Smooth muscle cell (in vitro differentiated cells): ENCODE data around the gene RYR1. TPM values are rescaled to one million over a fixed set of nuclear protein-coding genes. Genes with fewer than 3 reads are reported as not detected.
"Not testable (repeated sequence)": the region's sequence is repeated elsewhere in the genome, so short reads cannot be mapped to it uniquely, and the experiment has no call there.

ENCODE experiments used
- DNase-seq: peaks from one replicate; lab custom pipeline; 2025; ENCODE audit not compliant: unreplicated experiment; lab: John Stamatoyannopoulos, UW
- H2AFZ ChIP-seq: fragments of 200-600 bp; sonication (generic); 2 replicates; pipeline ENCODE4 v1.6.0; 2016; ENCODE audit warnings: antibody characterized with exemption, low read depth, mild to moderate bottlenecking
- H3F3A ChIP-seq: fragments of 200-600 bp; sonication (generic); 2 replicates; pipeline ENCODE4 v1.6.0; 2017; ENCODE audit warnings: antibody characterized with exemption, low read depth
- H3K27ac ChIP-seq: fragments of 200-600 bp; sonication (generic); 2 replicates; pipeline ENCODE4 v1.5.1; 2016; ENCODE audit warnings: low read depth, mild to moderate bottlenecking
- H3K27me3 ChIP-seq: fragments of 200-600 bp; sonication (generic); 2 replicates; pipeline ENCODE4 v1.6.1; 2016; ENCODE audit warnings: low read depth, mild to moderate bottlenecking
- H3K36me3 ChIP-seq: fragments of 200-600 bp; sonication (generic); 2 replicates; pipeline ENCODE4 v1.5.1; 2016; ENCODE audit warnings: low read depth
- H3K4me1 ChIP-seq: fragments of 200-600 bp; sonication (generic); 2 replicates; pipeline ENCODE4 v1.5.1; 2016; ENCODE audit warnings: low read depth
- H3K4me2 ChIP-seq: fragments of 200-600 bp; sonication (generic); 2 replicates; pipeline ENCODE4 v1.6.0; 2016; ENCODE audit warnings: mild to moderate bottlenecking
- H3K4me3 ChIP-seq: fragments of 200-600 bp; sonication (generic); 2 replicates; pipeline ENCODE4 v1.5.1; 2016; ENCODE audit warnings: mild to moderate bottlenecking
- H3K79me2 ChIP-seq: fragments of 200-600 bp; sonication (generic); 2 replicates; pipeline ENCODE4 v1.6.0; 2016; ENCODE audit warnings: low read depth, mild to moderate bottlenecking
- H3K9ac ChIP-seq: fragments of 200-600 bp; sonication (generic); 2 replicates; pipeline ENCODE4 v1.6.0; 2016; ENCODE audit warnings: low read depth
- H3K9me3 ChIP-seq: fragments of 200-600 bp; sonication (generic); replicated peaks from 2 replicates; pipeline ENCODE4 v1.5.1; 2016; ENCODE audit warnings: low read depth
- H4K20me1 ChIP-seq: fragments of 200-600 bp; sonication (generic); 2 replicates; pipeline ENCODE4 v1.6.0; 2016; ENCODE audit warnings: low read depth
- CTCF ChIP-seq: fragments of 200-600 bp; sonication (generic); IDR thresholded peaks from 2 replicates; pipeline ENCODE4 v1.5.1; 2017; ENCODE audit warnings: borderline replicate concordance, mild to moderate bottlenecking, antibody characterized with exemption; ENCODE audit not compliant: insufficient read depth, poor library complexity, severe bottlenecking
- WGBS: methylation state at CpG from one replicate; pipeline ENCODE4 v1.1.7; 2016; ENCODE audit warnings: low lambda C conversion rate; 5-methylcytosine and 5-hydroxymethylcytosine counted together
- polyA plus RNA-seq: library from polyadenylated mRNA; unstranded; fragments of >200 nt; fragmentation: Nextera tagmentation; extraction: Ambion mirVana; gene quantifications from 2 replicates; pipeline ENCODE4 v1.2.1, GENCODE V29; 2016
- total RNA-seq: library from RNA; depleted of rRNA; stranded (reverse); fragments of >200 nt; gene quantifications from 2 replicates; pipeline ENCODE4 v1.2.3, GENCODE V29; 2014

The RYR1 gene
- total and polyA plus RNA-seq, 2 experiments from 2014 or later, result 0.31 to 0.95 TPM

DNA sequence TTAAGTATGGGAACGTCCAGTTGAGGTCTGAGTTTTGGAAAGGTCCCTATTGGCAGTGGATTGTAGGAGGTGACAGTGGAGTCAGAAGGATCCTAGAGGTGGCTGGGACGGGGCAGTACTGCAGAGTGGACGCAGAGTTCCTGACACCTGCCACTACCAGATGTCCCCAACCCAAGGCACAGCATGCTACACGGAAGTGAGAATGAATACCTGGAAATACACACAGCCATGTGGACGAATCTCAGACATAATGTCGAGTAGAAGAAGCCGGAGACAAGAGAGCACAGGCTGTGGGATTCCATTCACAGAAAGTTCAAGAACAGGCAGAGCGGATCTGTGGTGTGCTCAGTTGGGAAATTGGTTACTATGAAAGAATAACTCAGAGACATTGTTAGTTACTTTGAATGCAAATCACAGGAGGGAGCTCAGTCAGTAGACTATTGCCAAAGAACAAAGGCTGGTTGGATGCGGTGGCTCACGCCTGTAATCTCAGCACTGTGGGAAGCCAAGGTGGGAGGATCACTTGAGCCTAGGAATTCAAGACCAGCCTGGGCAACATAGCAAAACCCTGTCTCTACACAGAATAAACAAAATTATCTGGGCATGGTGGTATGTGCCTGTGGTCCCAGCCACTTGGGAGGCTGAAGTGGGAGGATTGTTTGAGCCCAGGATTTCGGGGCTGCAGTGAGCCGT, 37.4 kb downstream of the RYR1 start:
- H3F3A ChIP-seq, result no peaks in the 10 kb centered on the region
- H3K4me2 ChIP-seq, result no peak overlapping the region
- no peak overlapping the region for H2AFZ ChIP-seq
- H3K9ac ChIP-seq, result no peak overlapping the region
- H3K4me3 ChIP-seq, result no peak overlapping the region
- no peak for TF ChIP-seq CTCF
- no peaks in the 10 kb centered on the region for H3K9me3 ChIP-seq
- H3K4me1 ChIP-seq, result no peaks in the 10 kb centered on the region
- no peak overlapping the region for H3K27ac ChIP-seq
- 83% methylated on average over 12 of the region's 12 CpGs for WGBS
- H3K36me3 ChIP-seq, result no peaks in the 10 kb centered on the region
- no peak for DNase-seq
- H3K27me3 ChIP-seq, result no peaks in the 10 kb centered on the region
- no peaks in the 10 kb centered on the region for H4K20me1 ChIP-seq
- no peaks in the 10 kb centered on the region for H3K79me2 ChIP-seq

DNA sequence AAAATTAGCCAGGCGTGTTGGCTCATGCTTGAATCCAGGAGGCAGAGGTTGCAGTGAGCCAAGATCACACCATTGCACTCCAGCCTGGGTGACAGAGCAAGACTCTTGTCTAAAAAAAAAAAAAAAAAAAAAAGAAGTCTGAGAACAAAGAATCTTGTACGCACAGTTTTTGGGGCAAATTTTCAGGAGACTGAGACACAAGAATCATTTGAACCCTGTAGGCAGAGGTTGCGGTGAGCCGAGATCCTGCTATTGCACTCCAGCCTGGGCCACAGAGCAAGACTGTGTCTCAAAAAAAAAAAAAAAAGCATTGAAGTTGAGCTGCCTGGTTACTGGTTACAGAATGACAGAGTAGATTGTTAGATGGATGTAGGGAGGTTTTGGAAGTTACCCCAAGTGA, 39.2 kb downstream of the RYR1 start:
- H4K20me1 ChIP-seq, DNase-seq, H3K79me2 ChIP-seq, H3K27me3 ChIP-seq, H3K36me3 ChIP-seq, H2AFZ ChIP-seq, H3K4me2 ChIP-seq, H3K4me1 ChIP-seq, H3F3A ChIP-seq, H3K27ac ChIP-seq, H3K4me3 ChIP-seq, H3K9me3 ChIP-seq, H3K9ac ChIP-seq: not testable (repeated sequence)
- WGBS, result 90% methylated on average over 4 of the region's 4 CpGs

GRCh38 chr19:38473201-38473600, 39.7 kb downstream of the RYR1 start:
- Histone ChIP-seq H3K9me3 (no peaks in the 10 kb centered on the region), H3K4me3 (no peak overlapping the region), H3K4me1 (no peaks in the 10 kb centered on the region), H3K4me2 (no peak overlapping the region), H2AFZ (no peak overlapping the region), H4K20me1 (no peaks in the 10 kb centered on the region), H3K79me2 (no peaks in the 10 kb centered on the region), H3K27ac (no peak overlapping the region), H3F3A (no peaks in the 10 kb centered on the region), H3K27me3 (no peaks in the 10 kb centered on the region), H3K9ac (no peak overlapping the region), H3K36me3 (no peaks in the 10 kb centered on the region)
- 91% methylated on average over 20 of the region's 21 CpGs for WGBS
- TF ChIP-seq CTCF, result no peak
- no peak for DNase-seq

- Histone ChIP-seq H3K9me3 (no peaks in the 10 kb centered on the region), H3K4me2 (no peak overlapping the region), H3K9ac (no peak overlapping the region), H3K4me3 (no peak overlapping the region), H4K20me1 (no peaks in the 10 kb centered on the region), H3K36me3 (no peaks in the 10 kb centered on the region), H3K27ac (no peak overlapping the region), H2AFZ (no peak overlapping the region), H3K4me1 (no peaks in the 10 kb centered on the region), H3F3A (no peaks in the 10 kb centered on the region), H3K27me3 (no peaks in the 10 kb centered on the region), H3K79me2 (no peaks in the 10 kb centered on the region)
- 93% methylated on average over 13 of the region's 13 CpGs for WGBS
- DNase-seq, result no peak
- TF ChIP-seq CTCF, result no peak
Observed at GRCh38 chr19:38475176-38475575, 41.7 kb downstream of the RYR1 start.
